Pons (tissue), 1 donor: ENCODE measurements around the gene KCNN3.

Experiments
- DNase-seq: peaks from one replicate; pipeline ENCODE4 v3.0.0-alpha.2; 2016; ENCODE audit warnings: low spot score

Gene KCNN3

DNA sequence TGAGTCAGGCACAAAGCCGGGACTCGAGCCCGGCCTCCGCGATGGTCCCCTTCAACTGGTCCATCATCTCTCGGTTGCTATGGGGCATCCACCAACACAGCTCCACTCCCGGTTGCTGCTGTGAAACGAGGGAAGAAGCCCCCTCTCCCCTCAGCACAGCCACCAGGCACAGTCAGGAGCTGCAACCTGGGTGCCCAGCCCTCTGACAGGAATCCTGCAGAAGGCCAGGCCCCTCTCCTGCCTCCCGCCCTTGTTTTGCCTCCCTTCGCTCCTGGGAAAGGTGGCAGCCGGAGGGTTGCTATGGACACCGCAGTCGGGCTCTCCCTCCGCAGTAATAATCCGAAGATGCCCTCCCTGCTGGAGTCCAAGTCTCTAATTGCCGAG lies 8.9 kb upstream of the KCNN3 start:
- DNase-seq, result no peak

DNA sequence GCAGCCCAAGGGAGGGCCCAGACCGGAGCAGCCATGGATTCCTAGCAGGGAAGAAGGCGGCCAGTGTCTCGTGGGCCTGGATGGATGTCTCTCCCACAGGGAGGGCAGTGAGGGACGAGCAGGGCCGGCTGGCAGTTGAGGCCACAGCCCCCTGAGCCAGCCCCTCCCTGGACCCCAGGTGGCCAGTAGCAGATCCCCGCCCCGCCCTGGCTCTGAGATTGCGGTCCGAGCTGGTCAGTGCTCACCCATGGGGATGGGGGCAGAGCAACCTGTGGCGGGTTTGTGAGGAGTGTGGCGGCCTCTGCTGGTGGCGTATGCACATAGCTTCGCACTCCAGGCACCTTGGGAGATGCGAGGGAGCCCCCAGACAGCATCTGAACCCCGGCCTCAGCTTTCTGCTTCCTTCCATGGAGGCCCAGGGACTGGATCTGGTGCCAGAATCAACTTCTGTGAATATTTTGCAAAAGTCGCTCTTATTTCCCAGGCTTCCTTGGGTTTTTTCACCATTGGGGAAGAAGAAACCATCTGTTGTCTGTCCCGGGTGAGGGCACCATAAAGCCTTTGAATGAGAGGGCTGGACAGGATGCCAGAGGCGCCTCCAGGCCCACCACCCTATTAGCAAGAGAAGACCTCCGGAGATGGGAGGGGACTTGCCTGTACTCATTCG lies 8.4 kb upstream of the KCNN3 start:
- DNase-seq, result peak; percentile 65

DNA sequence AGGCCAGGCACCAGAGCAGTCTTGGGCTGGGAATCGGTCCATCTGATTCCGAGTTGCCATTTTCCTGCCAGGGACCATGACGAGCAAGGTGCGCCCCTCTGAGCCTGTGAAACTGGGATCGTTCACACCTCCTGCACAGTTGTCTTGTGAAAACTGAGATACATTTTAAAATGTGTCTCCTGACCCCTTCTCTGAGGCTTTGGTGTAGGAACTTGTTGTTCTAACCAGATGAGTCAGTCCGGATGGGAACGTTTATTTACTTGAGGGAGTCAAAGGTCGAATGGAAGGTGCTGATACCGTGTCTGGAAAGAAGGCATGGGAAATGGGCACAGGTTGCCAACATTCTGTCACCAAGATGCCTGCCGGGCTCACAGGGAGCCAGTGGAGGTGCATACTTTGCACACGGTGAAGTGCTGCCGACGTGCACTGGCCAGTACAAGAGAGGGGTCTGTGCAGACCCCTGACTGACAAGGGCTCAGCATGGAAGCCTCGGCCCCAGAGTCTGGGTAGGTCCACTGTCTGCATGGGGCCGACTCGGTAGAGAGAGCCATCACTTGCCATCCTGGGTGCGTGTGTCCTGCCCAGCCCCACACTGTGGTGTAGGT lies 7.4 kb upstream of the KCNN3 start:
- no peak for DNase-seq

DNA sequence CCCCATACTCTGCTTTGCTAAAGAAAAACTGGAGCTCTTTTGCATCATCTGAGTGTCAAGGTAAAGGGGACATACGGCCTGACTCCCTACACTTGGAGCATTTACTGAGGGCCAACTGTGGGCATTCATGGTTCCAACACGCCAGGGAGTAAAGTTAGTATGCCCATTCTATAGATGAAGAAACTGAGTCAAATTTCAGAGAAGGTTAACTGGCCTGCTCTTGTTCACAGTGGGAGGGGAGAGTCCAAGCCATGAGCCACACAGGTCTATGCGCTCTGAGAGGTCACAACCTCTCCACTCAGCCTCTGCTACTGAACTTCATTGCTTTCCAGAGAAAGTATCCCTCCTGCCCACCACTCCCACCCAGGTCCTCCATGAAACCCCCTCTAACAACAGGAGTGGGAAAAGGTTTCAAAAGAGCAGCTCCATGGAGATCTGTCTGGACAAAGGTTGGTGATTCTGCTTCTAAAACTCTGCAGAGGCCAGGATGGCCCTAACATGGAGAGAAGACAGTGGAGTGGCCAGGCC lies 6.8 kb upstream of the KCNN3 start:
- no peak for DNase-seq

DNA sequence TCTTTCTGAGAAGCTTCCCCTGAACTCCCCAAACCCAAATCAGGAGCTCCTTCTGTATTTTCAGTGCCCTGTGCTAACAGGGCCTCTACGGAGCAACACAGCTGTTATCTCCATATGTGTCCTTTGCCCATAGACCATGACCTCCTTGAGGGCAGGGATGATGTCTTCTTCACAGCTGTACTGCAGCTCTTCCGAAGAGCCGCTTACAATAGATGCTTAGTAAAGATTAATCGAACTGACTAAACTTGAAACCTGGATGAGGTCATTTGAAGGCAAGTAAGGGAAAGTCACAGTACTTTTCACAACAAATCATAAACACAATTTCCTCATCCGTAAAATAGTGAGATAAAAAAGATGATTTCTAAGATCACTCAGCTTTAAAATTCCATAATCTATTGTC lies 4.4 kb upstream of the KCNN3 start:
- no peak for DNase-seq

DNA sequence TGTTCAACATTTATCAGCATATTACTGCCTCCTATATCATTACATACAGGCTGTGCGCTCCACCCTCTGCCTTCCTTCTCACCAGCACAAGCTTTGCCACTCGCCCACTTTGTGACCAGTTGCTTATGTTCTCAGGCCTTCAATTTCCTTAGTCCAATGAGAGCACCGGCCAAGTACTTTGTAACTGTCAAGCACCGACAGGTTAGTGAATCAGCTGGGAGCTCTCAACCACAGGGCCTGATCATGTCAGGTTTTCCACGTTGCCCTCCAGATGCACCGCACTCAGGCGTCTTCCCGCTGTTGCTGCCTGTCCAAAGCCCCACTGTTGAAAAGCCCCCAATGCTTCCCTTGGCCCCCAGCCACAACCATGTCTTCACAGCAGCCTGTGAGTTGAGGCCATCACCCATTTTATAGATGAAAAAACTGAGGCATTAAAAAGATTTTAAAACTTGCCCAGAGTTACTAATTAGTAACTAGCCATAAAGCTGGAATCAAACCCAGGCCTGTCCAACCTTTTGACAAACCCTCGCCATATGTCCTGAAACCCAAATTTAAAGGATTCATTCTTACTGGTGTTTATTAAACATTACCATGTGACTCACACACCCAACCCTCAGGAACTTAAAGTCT lies 3.4 kb upstream of the KCNN3 start:
- no peak for DNase-seq

DNA sequence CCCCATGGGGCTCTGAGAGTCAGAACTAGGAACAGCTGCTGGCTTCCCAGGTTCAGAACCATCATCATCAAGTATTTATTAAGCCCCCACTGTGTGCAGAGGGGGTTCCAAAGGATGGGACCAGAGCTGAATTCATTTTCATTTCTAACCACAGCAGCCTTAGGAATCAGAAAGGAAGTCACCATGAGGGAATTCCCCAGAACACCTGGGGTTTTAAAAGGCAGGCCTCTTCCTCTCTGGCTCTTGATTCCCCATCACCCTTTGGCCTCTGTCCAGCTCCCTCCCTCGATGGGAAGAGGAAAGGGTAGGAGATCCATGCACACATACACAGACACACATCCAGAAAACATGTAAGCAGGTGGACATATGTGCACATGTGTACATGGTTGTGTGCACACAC lies 1.3 kb upstream of the KCNN3 start:
- no peak for DNase-seq

DNA sequence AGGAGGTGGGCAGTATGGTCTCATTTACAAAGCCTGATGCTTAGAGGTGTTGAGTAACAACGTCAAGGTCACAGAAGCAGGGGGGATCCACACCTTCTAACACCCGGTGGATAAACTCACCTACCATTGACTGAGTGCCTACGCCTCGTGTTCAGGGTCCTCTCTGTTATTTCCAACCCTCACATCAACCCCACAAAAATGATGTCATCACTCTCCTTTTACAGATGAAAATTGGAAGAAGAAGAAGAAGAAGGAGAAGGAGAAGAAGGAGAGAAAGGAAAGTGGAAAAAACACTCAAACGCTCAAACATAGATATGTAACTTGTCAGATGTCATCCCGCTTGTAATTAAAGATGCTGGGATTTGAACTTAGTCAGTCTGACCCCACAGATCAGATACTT lies 653 bp upstream of the KCNN3 start:
- DNase-seq, result no peak

DNA sequence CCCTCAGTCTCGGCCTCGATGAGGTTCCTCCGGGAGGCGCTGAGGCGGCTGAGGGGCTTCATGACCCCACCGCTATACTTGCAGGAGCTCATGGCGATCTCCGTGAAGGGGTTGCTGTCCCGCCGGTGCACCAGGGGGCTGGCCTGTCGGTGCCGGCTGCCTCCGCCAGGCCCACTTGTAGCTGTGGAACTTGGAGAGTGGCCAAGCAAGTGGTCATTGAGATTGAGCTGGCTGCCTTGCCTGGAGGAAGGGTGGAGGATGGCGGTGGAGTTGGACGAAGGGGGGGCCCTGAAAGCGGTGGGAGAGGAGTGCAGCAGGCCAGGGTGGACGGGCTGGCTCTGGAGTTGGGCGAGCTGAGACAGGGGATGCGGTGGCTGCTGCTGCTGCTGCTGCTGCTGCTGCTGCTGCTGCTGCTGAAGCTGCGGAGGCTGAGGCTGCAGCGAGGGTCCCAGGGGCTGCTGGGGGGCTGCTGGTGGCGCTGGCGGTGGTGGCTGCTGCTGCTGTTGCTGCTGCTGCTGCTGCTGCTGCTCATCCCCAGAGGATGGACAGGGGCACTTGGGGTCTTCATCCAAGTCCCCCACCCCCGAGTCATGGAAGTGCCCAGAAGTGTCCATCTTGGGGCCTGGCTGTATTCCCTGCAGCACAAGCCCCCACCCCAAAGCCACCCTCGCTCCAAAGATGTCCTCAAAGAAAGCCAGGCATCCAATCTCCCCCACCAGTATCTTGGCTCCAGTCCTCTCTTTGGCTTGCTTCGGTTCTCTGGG lies 548 bp downstream of the KCNN3 start:
- peak; percentile 57 for DNase-seq

DNA sequence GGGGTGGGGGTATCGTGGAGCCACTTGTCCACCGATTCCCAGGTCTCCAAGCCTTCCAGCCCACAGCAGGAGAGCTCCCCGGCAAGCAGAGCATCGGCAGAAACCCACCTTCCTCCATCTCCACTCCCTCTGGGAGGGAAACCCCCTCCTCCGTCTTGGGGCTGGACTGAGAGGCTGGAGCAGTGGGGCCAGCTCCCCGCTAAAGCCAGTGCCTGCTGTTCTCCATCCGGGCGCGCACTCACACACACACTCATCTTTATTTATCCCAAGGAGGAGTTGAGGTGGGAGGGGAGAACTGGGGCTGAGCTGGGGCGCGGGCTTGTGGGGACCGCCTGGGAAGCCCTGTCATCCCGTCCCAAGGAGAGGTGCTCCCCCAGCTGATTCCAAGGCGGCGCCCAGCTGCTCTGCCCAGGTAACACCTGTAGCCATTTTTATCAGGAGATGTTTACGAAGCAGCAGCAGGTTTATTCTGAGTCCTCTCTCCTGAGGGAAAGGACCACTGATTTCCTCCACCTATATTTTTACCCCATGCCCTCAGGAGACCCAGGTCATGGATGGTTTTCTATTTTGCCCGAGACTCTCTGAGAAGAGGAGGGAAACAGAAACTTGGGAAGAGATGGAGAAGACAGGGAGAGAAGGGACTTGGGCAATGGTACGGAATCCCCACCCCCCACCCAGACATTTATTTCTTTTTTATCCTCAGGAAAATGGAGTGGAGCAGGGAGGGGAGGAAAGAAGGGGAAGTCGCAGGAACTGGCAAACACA lies 2.1 kb downstream of the KCNN3 start:
- no peak for DNase-seq

DNA sequence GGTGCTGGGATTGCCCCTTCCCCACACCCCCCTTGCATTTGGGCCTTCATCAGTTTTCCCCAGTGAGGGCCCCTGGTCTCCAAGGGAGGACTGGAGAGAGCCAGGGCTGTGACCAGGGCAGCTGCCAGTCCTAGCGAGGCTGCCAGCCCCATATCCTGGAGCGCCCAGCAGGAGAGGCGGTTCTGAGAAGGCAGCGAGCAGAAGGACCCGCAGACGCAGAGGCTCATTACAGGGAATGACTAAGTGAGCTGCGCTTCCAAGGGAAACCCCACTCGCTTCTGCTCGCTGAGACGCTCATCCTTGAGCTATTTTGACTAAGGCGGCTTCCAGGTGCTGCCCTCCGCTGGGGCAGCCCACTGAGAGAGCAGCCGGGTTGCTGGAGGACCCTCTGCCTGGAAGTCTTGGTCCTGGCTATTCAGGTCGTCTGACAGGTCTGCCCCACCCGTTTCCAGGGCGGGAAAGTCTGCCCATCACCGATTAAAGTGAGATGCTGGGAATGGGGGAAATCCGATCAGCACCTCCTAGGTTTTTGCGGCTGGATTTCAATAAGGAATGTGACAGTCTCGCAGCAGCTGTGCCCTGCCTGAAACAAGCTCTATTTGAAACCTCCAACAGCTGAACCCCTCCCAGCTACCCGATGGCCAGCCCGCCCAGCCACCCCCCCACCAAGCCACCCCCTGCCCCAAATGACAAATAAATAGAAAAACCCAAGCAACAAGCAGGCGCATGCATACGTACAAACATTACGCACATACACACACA lies 2.8 kb downstream of the KCNN3 start:
- DNase-seq, result no peak

DNA sequence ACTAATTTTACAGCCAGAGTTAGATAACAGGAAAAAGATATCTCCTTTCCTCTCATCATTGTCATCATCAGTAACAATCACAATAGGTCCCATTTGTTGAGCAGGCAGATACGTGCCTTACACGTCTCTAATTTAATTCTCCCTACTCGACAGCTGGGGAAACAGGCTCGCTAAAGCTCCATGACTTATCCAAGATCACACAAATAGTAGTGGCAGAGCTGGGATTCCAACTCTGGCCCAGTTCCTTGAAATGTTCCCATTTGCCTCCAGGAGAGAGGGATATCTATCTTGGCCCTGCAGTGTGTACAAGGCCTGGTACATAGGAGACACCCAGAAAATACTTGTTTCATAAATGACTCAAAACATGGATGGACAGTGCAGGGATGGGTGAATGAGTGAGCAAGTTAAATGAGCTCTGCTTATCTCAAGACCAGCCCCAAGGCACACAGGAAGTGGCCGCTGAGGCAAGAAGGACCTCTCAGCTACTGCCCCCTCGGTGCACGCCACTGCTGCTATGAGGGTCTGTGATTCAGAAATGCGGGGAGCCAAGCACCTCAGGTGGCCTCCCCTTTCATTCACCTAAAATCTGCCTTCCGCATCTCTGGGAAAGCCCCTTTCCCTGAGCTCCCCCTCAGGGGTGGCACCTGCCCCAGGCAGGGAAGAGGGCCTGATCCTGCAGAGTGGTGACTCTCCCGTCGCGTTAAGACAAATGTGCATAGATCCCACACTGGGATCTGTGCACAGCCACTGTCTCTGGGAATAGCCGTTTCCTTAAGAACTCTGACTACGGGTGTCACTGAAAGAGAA lies 3.6 kb downstream of the KCNN3 start:
- DNase-seq, result no peak

DNA sequence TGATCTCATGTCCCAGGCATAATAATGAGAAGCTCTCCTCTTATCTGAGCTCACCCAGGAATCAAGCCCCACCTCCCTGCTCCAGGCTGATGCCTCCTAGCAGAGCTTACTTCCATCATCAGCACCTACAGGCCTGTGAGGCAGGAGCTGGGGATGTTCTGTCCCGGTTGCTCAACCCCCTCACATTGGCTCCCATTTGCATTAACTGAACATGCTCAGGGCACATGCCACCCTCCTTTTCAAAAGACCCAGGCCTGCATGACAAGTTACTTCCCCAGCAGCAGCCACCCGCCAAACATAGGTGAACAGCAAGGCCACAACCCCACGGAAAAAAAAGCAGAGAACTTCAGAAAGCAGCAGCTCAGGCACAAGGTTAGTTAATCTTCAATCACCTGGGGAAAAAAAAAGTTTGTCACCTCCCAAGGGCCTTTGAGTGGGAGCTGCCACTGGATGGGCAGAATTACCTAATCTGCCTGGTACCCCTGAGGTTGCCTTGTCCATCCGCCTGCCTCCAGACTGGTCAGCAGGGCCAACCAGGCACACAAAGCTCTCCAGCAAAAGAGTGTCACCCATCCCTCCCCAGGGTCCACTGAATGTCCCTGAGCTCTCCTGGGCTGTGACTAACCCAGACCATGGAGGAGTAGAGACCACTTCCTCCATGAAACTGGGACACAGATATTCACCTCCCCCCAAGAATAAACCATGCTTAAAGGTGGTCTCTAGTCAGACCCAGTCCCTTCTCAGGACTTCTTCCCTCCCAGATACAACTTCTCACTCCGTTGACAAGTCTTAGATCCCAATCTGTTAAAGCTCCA lies 4.4 kb downstream of the KCNN3 start:
- no peak for DNase-seq

DNA sequence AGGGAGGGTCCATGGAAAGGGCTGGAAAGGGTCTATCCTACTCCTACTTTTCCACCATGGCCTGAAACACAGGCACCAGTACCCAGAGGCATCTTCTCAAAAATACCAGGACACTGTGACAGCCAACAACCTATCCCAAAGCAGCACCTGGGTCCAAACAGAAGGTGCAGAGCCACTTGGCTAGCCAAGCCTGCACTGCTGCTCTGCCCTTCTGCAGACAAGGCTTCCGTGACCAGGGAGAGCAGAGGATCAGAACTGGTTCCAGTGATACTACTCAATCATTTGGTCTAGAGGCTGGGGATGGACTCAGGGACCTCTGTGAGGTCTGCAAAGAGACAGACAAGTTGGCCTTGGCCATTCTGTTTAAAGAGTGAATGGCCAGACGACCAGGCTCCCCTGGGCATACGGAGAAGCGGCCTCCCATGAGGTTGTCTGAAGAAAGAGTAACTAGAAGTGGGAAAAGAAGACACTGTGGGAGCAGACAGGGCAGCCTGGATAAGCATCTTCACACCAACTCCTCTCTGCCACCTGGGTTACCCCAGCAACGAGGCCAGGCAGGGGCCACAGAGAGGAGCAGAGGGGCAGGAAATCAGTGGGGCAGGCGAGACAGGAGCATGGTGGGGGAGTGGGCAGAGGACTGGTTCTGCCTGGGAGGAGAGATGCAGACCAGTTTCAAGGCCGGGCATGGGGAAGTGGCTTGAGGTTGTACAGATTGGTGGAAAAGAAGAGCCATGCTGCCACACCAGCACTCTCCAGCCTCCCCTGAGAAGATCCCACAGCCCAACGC lies 5.7 kb downstream of the KCNN3 start:
- no peak for DNase-seq

DNA sequence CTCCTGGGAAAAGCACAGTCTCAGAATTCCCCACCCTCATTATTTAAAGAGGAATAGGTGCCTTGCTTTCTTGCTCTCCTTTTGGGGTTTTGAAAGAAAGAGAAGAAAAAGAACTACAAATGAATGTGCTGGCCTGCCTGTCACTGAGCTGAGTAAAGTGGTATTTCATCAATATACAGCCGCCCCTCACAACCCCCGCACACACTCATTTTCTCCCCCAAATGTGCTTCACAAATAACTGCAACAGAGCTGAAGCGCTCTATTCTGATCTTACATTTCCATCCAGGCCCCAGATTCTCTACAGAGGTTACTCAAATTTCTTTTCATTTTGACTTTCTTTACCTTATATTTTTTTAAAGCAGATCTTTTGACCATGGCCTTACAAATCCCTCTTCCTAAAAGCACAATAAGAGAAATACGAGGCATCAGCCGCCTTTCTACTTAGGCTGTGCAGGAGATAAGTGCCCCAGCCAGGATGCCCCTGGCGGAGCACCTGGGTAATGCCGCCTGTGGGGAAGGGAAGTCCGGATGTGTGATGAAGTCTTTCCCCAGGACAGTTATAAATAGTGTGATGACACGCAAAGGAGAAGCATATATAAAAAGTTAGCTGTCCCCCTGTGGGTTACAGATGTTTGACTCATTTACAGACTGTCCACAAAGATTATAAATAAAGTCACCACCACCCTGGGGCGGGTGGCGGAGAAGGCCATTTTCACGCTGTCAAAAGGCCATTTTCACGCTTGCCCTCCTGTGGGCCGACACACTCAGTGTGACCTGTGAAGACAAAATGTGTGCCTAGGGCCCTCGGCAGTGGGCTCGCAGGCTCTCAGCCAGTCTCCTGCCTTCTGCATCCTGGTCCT lies 6.5 kb downstream of the KCNN3 start:
- no peak for DNase-seq

DNA sequence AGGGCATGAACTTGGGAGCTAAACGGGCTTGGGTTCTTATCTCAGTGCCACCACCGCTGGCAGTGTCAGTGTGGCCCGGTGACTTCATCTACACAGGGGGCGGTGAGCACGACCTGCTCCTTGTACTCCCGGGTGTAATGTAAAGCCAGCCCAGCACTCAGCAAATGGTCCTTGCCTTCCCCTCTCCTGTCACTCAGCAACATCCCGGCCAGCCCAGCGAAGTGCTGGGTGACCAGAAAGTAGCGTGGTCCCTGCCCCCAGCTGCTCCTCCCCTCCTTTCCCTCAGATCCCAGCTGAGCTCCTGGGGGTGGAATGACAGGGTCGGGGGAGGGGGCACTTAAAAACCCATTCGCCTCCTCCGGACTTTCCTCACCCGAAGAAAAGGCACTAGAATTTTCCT lies 7.2 kb downstream of the KCNN3 start:
- DNase-seq, result no peak

DNA sequence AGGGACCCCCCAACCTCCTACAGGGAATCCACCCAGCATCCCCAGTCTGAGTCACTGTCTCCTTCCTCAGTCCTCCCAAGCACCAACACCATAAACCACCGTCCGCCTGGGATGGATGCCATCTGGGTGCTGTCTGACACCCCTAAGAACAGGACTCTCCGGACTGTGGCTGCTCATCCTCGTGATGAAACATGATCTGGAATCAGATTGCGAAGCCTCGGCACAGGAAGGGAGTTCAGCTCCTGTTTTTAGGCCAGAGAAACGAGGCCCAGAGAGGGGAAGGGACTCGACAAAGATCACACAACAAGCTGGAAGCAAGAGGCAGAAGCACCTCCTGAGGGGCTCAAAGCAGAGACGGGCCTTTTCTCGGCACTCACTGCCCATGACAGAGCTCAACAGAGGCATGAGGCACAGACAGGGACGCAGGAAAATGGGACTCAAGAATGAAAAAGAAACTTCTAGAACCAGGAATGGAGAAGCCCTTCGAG lies 8.4 kb downstream of the KCNN3 start:
- no peak for DNase-seq
